ENCODE measurements around the gene SLC22A16. TPM values are rescaled to one million over a fixed set of nuclear protein-coding genes. Genes with fewer than 3 reads are reported as not detected.

The SLC22A16 gene
- total and polyA plus RNA-seq, 2 of the 8 experiments (the other 6 are each of a cell fraction or from before 2014, with no cell fraction given): not detected

- TF ChIP-seq CHD7 (IDR thresholded peaks at IDR 0.05; ENCODE audit: insufficient replicate concordance, low read length): no peak
- no peak for TF ChIP-seq YY1 (IDR thresholded peaks at IDR 0.05; ENCODE audit: low read depth, low read length)
Observed at GRCh38 chr6:110385458-110385863, 91.0 kb downstream of the SLC22A16 start (continued).
